ENCODE results near the gene INPP5B. TPM values are rescaled to one million over a fixed set of nuclear protein-coding genes. Genes with fewer than 3 reads are reported as not detected.

Gene INPP5B
- total and polyA plus RNA-seq, 9 of the 15 experiments (the other 6 are each of a cell fraction or from before 2014, with no cell fraction given): 14.1 to 28.7 (median 20.9) TPM

GRCh38 chr1:37954316-37954971, 7.6 kb upstream of the INPP5B start:
- no peak overlapping the region for H3K9ac ChIP-seq (ENCODE audit: insufficient read depth in 1 of 2, low read depth in 2 of 2, low read length in 2 of 2)
- no peaks in the 10 kb centered on the region for H3K79me2 ChIP-seq (ENCODE audit: control insufficient read depth, insufficient read depth, low read length)
- no peak overlapping the region for H2AFZ ChIP-seq (ENCODE audit: low read depth, low read length)
- H3K4me3 ChIP-seq: no peak overlapping the region
- DNase-seq (ENCODE audit: extremely low read depth in 1 of 4, low spot score in 3 of 4) (peak in 2 of 4 experiments; percentile 32 to 36), FAIRE-seq (peak; percentile 19), ATAC-seq (peak; percentile 71)
- H3K27ac ChIP-seq (ENCODE audit: extremely low read depth, low read depth, low read length): no peak overlapping the region
- in situ Hi-C loops (cut with MboI) (no loop called here), intact Hi-C loops (cut with micrococcal nuclease) (no loop called here)
- no peak overlapping the region for H3K4me2 ChIP-seq (ENCODE audit: insufficient read depth, low read length)
- peaks cover 26% of the 10 kb centered on the region; the same call in 2 of the 3 replicates for H3K36me3 ChIP-seq (ENCODE audit: control insufficient read depth, insufficient read depth, low read length)
- H3K4me1 ChIP-seq (replicated peaks in 1 of 2; ENCODE audit: control insufficient read depth in 2 of 2, insufficient read depth in 2 of 2, low read length in 2 of 2): peaks cover 0 to 6% of the 10 kb centered on the region in 2 experiments; a peak in 1 of 5 replicates
- H4K20me1 ChIP-seq (replicated peaks; ENCODE audit: control insufficient read depth, insufficient read depth, low read length): 0 out of 2 replicates have a peak, but pooled peaks cover 3% of the 10 kb centered on the region
- POLR2A ChIA-PET: interaction anchor here (0.6 to 1.6 kb wide), 6 partner anchors 12 to 75 kb away, joined by 3 to 8 read pairs (median 5); no protein-coding TSS in a partner anchor
- CTCF ChIA-PET (ENCODE audit: low intra/inter-chr PET ratio): no interaction called here
- H3K9me1 ChIP-seq (ENCODE audit: control insufficient read depth, insufficient read depth, low read length): no peaks in the 10 kb centered on the region
- no TSS peak for BruUV-seq (replicated peaks)
- H3K9me3 ChIP-seq (replicated peaks; ENCODE audit: control insufficient read depth, insufficient read depth, low read depth, low read length): no peaks in the 10 kb centered on the region
- WGBS (ENCODE audit: insufficient coverage, low coverage, missing lambda C conversion rate): 26% methylated on average over 3 of the region's 3 CpGs
- H3K27me3 ChIP-seq (ENCODE audit: control insufficient read depth in 2 of 2, insufficient read depth in 2 of 2, low read length in 2 of 2): no peaks in the 10 kb centered on the region
- TF ChIP-seq ZNF263 (CRISPR knock-in tag; IDR thresholded peaks at IDR 0.05; ENCODE audit: borderline replicate concordance) (0 out of 2 replicates have a peak, but pooled peaks have one; percentile 37), MCM7 (IDR thresholded peaks at IDR 0.05) (0 out of 4 replicates have a peak, but pooled peaks of 1 of the 2 experiments have one; percentile 63), SMAD4 (CRISPR knock-in tag; conservative IDR thresholded peaks at IDR 0.05) (no peak), CBX8 (IDR thresholded peaks at IDR 0.05; ENCODE audit: borderline replicate concordance, extremely low read depth, low read depth, low read length, poor library complexity, severe bottlenecking) (no peak), SAP30 (IDR thresholded peaks at IDR 0.05; ENCODE audit: borderline replicate concordance, insufficient read depth, low read depth, low read length, poor library complexity, severe bottlenecking) (no peak), RAD21 (CRISPR knock-in tag; conservative IDR thresholded peaks at IDR 0.05 in 1 of 2, IDR thresholded peaks at IDR 0.05 in 1 of 2) (no peak), CEBPG (CRISPR knock-in tag; IDR thresholded peaks at IDR 0.05) (no peak), CEBPG (tag; conservative IDR thresholded peaks at IDR 0.05 in 1 of 2, IDR thresholded peaks at IDR 0.05 in 1 of 2) (no peak), NR1H2 (CRISPR knock-in tag; IDR thresholded peaks at IDR 0.05) (no peak), ILK (tag; IDR thresholded peaks at IDR 0.05; ENCODE audit: borderline replicate concordance, low read depth) (no peak), DDX20 (tag; IDR thresholded peaks at IDR 0.05; ENCODE audit: low read depth) (no peak), CTCF (IDR thresholded peaks at IDR 0.05 in 2 of 3, conservative IDR thresholded peaks at IDR 0.05 in 1 of 3; ENCODE audit: insufficient read depth in 2 of 3, low read depth in 1 of 3, low read length in 3 of 3) (peak; percentile 26 to 40 (median 27); a peak in 3 of 6 replicates), ZBED1 (IDR thresholded peaks at IDR 0.05) (no peak)
- TF ChIP-seq, protein P1, sequence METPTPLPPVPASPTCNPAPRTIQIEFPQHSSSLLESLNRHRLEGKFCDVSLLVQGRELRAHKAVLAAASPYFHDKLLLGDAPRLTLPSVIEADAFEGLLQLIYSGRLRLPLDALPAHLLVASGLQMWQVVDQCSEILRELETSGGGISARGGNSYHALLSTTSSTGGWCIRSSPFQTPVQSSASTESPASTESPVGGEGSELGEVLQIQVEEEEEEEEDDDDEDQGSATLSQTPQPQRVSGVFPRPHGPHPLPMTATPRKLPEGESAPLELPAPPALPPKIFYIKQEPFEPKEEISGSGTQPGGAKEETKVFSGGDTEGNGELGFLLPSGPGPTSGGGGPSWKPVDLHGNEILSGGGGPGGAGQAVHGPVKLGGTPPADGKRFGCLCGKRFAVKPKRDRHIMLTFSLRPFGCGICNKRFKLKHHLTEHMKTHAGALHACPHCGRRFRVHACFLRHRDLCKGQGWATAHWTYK (CRISPR knock-in tag; IDR thresholded peaks at IDR 0.05): no peak
- TF ChIP-seq, protein P2, sequence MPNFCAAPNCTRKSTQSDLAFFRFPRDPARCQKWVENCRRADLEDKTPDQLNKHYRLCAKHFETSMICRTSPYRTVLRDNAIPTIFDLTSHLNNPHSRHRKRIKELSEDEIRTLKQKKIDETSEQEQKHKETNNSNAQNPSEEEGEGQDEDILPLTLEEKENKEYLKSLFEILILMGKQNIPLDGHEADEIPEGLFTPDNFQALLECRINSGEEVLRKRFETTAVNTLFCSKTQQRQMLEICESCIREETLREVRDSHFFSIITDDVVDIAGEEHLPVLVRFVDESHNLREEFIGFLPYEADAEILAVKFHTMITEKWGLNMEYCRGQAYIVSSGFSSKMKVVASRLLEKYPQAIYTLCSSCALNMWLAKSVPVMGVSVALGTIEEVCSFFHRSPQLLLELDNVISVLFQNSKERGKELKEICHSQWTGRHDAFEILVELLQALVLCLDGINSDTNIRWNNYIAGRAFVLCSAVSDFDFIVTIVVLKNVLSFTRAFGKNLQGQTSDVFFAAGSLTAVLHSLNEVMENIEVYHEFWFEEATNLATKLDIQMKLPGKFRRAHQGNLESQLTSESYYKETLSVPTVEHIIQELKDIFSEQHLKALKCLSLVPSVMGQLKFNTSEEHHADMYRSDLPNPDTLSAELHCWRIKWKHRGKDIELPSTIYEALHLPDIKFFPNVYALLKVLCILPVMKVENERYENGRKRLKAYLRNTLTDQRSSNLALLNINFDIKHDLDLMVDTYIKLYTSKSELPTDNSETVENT (CRISPR knock-in tag; IDR thresholded peaks at IDR 0.05): no peak

All from K562 (cell line).